Esophagus muscularis mucosa (tissue), 4 donors: ENCODE measurements around the gene SHOC2. TPM values are rescaled to one million over a fixed set of nuclear protein-coding genes. Genes with fewer than 3 reads are reported as not detected.

ENCODE experiments used
- DNase-seq: peaks from one replicate; pipeline ENCODE4 v3.0.0-alpha.2; 2017; ENCODE audit errors: extremely low spot score
- H3K27ac ChIP-seq, 4 donors: fragments of 200-600 bp; sonication (generic); replicated peaks in 1 of 4; 1 replicate in 3 of 4; 2 replicates in 1 of 4; pipeline ENCODE4 v1.5.1; 2016 to 2019; ENCODE audit warnings: mild to moderate bottlenecking in 1 of 4
- H3K27me3 ChIP-seq, 4 donors: fragments of 200-600 bp; sonication (generic); one replicate each; pipeline versions ENCODE4 v1.5.1 to v1.6.0; 2016 to 2019
- H3K36me3 ChIP-seq, 4 donors: fragments of 200-600 bp; sonication (generic); one replicate each; pipeline ENCODE4 v1.5.1; 2016 to 2019
- H3K4me1 ChIP-seq, 4 donors: fragments of 200-600 bp; sonication (generic); one replicate each; pipeline ENCODE4 v1.5.1; 2016 to 2019
- H3K4me3 ChIP-seq, 4 donors: fragments of 200-600 bp; sonication (generic); 1 replicate in 2 of 4; 2 replicates in 2 of 4; pipeline ENCODE4 v1.5.1; 2016 to 2019; ENCODE audit warnings: mild to moderate bottlenecking in 4 of 4, moderate library complexity in 1 of 4
- H3K9me3 ChIP-seq, 4 donors: fragments of 200-600 bp; sonication (generic); 1 replicate in 3 of 4; 2 replicates in 1 of 4; pipeline ENCODE4 v1.5.1; 2016 to 2019
- EP300 ChIP-seq: sonication (generic); formaldehyde crosslinking; IDR thresholded peaks from one replicate; pipeline ENCODE4 v1.6.1; 2017; ENCODE audit warnings: antibody characterized with exemption
- POLR2A ChIP-seq: fragments of 450-650 bp; IDR thresholded peaks from one replicate; pipeline ENCODE4 v1.6.1; 2017; ENCODE audit warnings: antibody characterized with exemption, moderate library complexity, mild to moderate bottlenecking, low read depth
- POLR2AphosphoS5 ChIP-seq, 2 donors: sonication (generic); formaldehyde crosslinking; IDR thresholded peaks; one replicate each; pipeline ENCODE4 v1.6.1; 2017; ENCODE audit warnings: antibody characterized with exemption in 2 of 2
- WGBS: methylation state at CpG from one replicate; pipeline ENCODE4 v1.1.5; 2018; 5-methylcytosine and 5-hydroxymethylcytosine counted together
- intact Hi-C: fragments of 100-400 bp; cut with DNase I; formaldehyde crosslinking; loops from one replicate; pipeline ENCODE4 v1.15.1; 2023
- total RNA-seq, 4 donors: library from RNA; depleted of rRNA; stranded (reverse); fragments of >200 nt; gene quantifications; one replicate each; pipeline versions ENCODE4 v1.1.0 to v1.2.1, GENCODE V29; 2016
- TF ChIP-seq, protein P1 (sequence below), 3 experiments: fragments of 200-600 bp in 2 of 3; fragments of 450-650 bp in 1 of 3; sonication (generic) in 2 of 3; IDR thresholded peaks; one replicate each; pipeline ENCODE4 v1.5.1; 2017 to 2019; ENCODE audit warnings: antibody characterized with exemption in 3 of 3, mild to moderate bottlenecking in 2 of 3, moderate library complexity in 1 of 3

The SHOC2 gene
- total RNA-seq, 4 donors from 2014 or later: 45.7 to 72.7 (median 55.3) TPM

DNA sequence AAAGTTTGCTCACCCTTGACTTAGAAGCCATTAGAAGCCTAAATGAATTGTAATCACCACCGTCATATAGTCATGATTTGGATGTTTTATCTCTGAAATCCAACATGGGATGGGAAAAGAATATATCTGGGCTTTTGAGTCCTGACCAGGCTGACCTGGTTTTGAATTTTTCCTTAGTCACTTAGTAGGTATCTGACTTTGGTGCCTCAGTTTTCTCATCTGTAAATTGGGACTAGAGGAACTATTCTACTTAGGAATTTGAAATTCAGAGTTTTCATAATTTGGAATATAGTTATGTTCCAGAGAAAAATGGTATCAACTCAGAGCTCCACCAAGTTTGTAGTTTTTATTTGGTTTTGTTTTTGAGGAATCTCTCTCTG lies 40.9 kb downstream of the SHOC2 start:
- H3K9me3 ChIP-seq: no peaks in the 10 kb centered on the region
- no peak overlapping the region for H3K4me3 ChIP-seq
- no peak overlapping the region for H3K27ac ChIP-seq
- H3K27me3 ChIP-seq: no peaks in the 10 kb centered on the region
- no peaks in the 10 kb centered on the region for H3K36me3 ChIP-seq
- TF ChIP-seq, protein P1, sequence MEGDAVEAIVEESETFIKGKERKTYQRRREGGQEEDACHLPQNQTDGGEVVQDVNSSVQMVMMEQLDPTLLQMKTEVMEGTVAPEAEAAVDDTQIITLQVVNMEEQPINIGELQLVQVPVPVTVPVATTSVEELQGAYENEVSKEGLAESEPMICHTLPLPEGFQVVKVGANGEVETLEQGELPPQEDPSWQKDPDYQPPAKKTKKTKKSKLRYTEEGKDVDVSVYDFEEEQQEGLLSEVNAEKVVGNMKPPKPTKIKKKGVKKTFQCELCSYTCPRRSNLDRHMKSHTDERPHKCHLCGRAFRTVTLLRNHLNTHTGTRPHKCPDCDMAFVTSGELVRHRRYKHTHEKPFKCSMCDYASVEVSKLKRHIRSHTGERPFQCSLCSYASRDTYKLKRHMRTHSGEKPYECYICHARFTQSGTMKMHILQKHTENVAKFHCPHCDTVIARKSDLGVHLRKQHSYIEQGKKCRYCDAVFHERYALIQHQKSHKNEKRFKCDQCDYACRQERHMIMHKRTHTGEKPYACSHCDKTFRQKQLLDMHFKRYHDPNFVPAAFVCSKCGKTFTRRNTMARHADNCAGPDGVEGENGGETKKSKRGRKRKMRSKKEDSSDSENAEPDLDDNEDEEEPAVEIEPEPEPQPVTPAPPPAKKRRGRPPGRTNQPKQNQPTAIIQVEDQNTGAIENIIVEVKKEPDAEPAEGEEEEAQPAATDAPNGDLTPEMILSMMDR (IDR thresholded peaks at IDR 0.05): no peak
- no peak for TF ChIP-seq POLR2AphosphoS5 (IDR thresholded peaks at IDR 0.05)
- TF ChIP-seq EP300: no peak
- no peak for TF ChIP-seq POLR2A
- intact Hi-C loops: no loop called here
- WGBS: 100% methylated on average over 1 of the region's 1 CpG
- peaks cover 13 to 62% (median 53%) of the 10 kb centered on the region in 4 donors for H3K4me1 ChIP-seq
- DNase-seq: no peak

DNA sequence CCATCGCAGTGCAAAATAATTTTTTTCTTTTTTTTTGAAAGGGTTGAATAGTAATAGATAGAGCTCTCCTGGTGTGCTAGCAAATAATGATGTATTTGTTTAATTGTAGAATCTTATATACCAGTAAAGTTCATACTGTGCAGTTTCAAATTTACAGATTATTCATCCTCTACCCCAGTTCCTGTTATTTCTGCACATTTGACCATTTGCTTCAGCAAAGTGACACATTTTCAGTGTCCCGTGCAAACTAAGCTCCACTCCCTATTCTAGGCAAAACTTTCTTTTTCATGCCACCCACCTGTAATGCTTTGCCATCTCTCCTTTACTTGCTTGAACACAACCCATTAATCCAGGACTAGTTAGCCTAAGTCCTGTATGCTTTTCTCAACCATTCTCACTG lies 43.0 kb downstream of the SHOC2 start:
- Histone ChIP-seq H3K36me3 (no peaks in the 10 kb centered on the region), H3K9me3 (no peaks in the 10 kb centered on the region), H3K4me3 (no peak overlapping the region), H3K27ac (no peak overlapping the region), H3K4me1 (peaks cover 13 to 68% (median 63%) of the 10 kb centered on the region in 4 donors), H3K27me3 (no peaks in the 10 kb centered on the region)
- DNase-seq: no peak
- 89% methylated on average over 2 of the region's 2 CpGs for WGBS
- intact Hi-C loops: no loop called here
- TF ChIP-seq, protein P1 (IDR thresholded peaks at IDR 0.05): no peak
- TF ChIP-seq EP300: no peak
- TF ChIP-seq POLR2A: no peak
- TF ChIP-seq POLR2AphosphoS5 (IDR thresholded peaks at IDR 0.05): no peak

DNA sequence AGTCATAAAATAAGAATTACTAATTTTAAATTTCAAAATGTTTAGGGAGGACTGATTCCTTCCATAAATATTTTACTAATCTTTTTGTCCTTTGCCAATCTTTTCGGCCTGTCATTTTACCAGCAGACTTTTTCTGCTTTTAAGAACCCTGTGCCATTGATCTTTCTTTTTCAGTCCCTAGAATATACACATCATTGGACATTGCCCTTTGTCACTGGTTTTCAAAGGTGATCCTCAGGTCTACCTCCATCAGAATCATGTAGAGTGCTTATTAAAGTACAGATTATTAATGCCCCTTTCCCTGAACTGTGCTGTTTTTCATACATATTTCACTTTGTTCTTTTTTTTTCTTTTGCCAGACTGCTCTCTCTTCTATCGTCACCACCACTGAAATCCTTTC lies 43.8 kb downstream of the SHOC2 start:
- H3K27ac ChIP-seq: no peak overlapping the region
- H3K36me3 ChIP-seq: no peaks in the 10 kb centered on the region
- H3K4me3 ChIP-seq: no peak overlapping the region
- intact Hi-C loops: no loop called here
- WGBS: 57% methylated on average over 2 of the region's 2 CpGs
- peaks cover 13 to 65% (median 61%) of the 10 kb centered on the region in 4 donors for H3K4me1 ChIP-seq
- DNase-seq: no peak
- TF ChIP-seq POLR2A (no peak), EP300 (no peak), POLR2AphosphoS5 (IDR thresholded peaks at IDR 0.05) (no peak)
- TF ChIP-seq, protein P1 (IDR thresholded peaks at IDR 0.05): no peak
- no peaks in the 10 kb centered on the region for H3K9me3 ChIP-seq
- no peaks in the 10 kb centered on the region for H3K27me3 ChIP-seq

DNA sequence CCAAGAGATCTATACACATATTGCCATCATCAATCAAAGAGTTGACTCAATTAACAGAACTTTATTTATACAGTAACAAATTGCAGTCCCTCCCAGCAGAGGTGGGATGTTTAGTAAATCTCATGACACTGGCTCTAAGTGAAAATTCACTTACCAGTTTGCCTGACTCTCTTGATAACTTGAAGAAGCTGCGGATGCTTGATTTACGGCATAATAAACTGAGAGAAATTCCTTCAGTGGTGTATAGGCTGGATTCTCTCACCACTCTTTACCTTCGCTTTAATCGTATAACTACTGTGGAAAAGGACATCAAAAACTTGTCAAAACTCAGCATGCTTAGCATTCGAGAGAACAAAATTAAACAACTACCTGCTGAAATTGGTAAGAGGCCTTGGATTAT lies 45.3 kb downstream of the SHOC2 start:
- no peak overlapping the region for H3K4me3 ChIP-seq
- H3K4me1 ChIP-seq: peaks cover 6 to 64% (median 55%) of the 10 kb centered on the region in 4 donors
- H3K36me3 ChIP-seq: no peaks in the 10 kb centered on the region
- intact Hi-C loops: no loop called here
- no peak overlapping the region for H3K27ac ChIP-seq
- H3K27me3 ChIP-seq: no peaks in the 10 kb centered on the region
- H3K9me3 ChIP-seq: no peaks in the 10 kb centered on the region
- 95% methylated on average over 5 of the region's 5 CpGs for WGBS
- no peak for TF ChIP-seq POLR2AphosphoS5 (IDR thresholded peaks at IDR 0.05)
- TF ChIP-seq, protein P1 (IDR thresholded peaks at IDR 0.05): no peak
- TF ChIP-seq EP300: no peak
- no peak for TF ChIP-seq POLR2A
- DNase-seq: no peak

DNA sequence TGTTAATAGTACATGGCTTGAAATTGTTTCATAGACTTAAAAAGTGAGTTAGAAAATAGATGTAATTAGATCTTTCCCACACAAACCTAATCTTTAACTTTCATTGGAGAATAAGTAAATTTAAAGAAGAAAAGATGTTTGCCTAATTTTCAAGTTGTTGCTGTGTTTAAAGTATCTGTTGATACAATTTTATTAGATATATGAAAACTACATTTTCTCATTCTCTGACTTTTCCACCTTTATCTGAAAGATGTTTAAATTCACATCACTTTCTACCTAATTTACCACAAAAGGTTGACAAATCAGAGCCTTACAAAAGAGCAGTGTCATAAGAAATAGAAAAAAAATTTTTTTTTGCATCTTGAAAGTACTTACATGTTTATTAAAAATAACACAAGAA lies 45.8 kb downstream of the SHOC2 start:
- Histone ChIP-seq H3K4me1 (peaks cover 6 to 59% (median 51%) of the 10 kb centered on the region in 4 donors), H3K9me3 (no peaks in the 10 kb centered on the region)

More for the DNA sequence above, 45.8 kb downstream of the SHOC2 start:
- no peaks in the 10 kb centered on the region for H3K36me3 ChIP-seq
- H3K4me3 ChIP-seq: no peak overlapping the region
- no peak overlapping the region for H3K27ac ChIP-seq
- intact Hi-C loops: no loop called here
- no peaks in the 10 kb centered on the region for H3K27me3 ChIP-seq
- TF ChIP-seq POLR2A (no peak), EP300 (no peak), POLR2AphosphoS5 (IDR thresholded peaks at IDR 0.05) (no peak)
- TF ChIP-seq, protein P1 (IDR thresholded peaks at IDR 0.05): no peak
- DNase-seq: no peak
